ENCODE data around the gene TARP.
"Not testable (repeated sequence)": the region's sequence is repeated elsewhere in the genome, so short reads cannot be mapped to it uniquely, and the experiment has no call there.

The TARP gene

GRCh38 chr7:38280000-38280399 lies 6.6 kb upstream of the TARP start:
- ATAC-seq = no peak
- no peak for TF ChIP-seq CSDC2 (CRISPR knock-in tag; IDR thresholded peaks at IDR 0.05)
- TF ChIP-seq ISL1 (CRISPR knock-in tag; IDR thresholded peaks at IDR 0.05) = peak; percentile 46
- TF ChIP-seq TOX (CRISPR knock-in tag; IDR thresholded peaks at IDR 0.05; ENCODE audit: borderline replicate concordance) = no peak
- TF ChIP-seq PPARA (CRISPR knock-in tag; IDR thresholded peaks at IDR 0.05; ENCODE audit: borderline replicate concordance) = no peak
- TF ChIP-seq CREB5 (CRISPR knock-in tag; IDR thresholded peaks at IDR 0.05; ENCODE audit: low read depth) = no peak

- no peak for TF ChIP-seq ISL1 (CRISPR knock-in tag; IDR thresholded peaks at IDR 0.05)
- TF ChIP-seq ZFP3 (CRISPR knock-in tag; IDR thresholded peaks at IDR 0.05) = no peak
- no peak for ATAC-seq
Measured at GRCh38 chr7:38276096-38276877, 2.9 kb upstream of the TARP start.

DNA sequence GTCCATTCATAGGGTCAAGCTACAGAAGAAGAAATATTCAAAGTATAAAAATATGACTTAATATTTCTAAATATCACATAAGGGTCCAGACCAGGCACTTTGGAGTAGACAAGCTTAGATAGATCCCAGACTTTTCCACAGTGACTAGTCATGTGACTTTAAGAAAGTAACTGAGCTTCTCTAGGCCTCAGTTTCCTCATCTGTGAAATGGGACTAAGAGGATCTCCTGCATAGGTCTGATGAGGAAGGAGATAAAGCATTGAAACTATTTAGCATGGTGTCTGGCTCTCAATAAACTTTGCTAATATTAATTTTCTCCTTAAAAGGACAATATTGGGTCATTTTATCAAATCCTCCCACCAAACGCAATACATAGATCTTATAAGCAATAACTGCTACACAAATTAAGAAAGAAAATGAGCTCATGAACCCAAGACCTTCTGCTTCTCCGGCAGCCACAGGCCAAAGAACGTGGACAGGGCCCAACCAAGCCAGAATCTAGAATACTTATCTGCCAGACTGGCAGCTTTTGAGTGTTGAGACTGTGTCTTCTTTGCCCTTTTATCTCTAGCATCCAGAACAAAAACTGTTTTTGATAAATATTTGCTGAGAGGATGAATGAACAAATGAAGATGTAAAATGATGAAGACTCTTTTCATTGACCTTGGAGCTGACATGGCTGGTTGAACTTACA lies 1.6 kb upstream of the TARP start:
- no peak for TF ChIP-seq ZFP3 (CRISPR knock-in tag; IDR thresholded peaks at IDR 0.05)
- no peak for TF ChIP-seq ZNF8 (CRISPR knock-in tag; IDR thresholded peaks at IDR 0.05)
- no peak for TF ChIP-seq SNAI2 (CRISPR knock-in tag; IDR thresholded peaks at IDR 0.05)
- no peak for TF ChIP-seq ZFP30 (CRISPR knock-in tag; IDR thresholded peaks at IDR 0.05)
- no peak for TF ChIP-seq CSDC2 (CRISPR knock-in tag; IDR thresholded peaks at IDR 0.05)
- ATAC-seq = no peak

DNA sequence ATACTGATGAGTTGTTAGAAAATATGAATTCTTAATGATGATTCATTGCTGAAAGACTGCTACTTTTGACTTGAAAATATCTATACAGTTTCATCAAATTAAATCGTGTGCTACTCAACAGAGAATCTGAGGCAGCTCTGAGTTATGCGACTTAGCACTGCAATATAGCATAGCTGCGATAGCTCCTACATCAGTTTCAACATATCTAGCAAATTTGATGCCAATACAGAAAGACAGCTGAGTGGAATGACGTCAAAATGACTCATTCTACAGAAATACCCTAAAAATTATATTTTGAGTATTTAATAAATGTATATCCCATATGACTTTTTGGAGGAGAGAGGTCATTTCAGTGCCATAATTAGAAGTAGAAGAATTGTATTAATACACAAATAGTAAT lies 1.1 kb upstream of the TARP start:
- peak; percentile 35; the same call in 1 of the 3 replicates for ATAC-seq
- TF ChIP-seq PATZ1 (CRISPR knock-in tag; IDR thresholded peaks at IDR 0.05; ENCODE audit: borderline replicate concordance) = no peak
- TF ChIP-seq ARNTL (CRISPR knock-in tag; IDR thresholded peaks at IDR 0.05; ENCODE audit: borderline replicate concordance, low read depth) = no peak
- TF ChIP-seq ESRRG (CRISPR knock-in tag; IDR thresholded peaks at IDR 0.05) = no peak
- no peak for TF ChIP-seq ZFP30 (CRISPR knock-in tag; IDR thresholded peaks at IDR 0.05)
- TF ChIP-seq, protein P1, sequence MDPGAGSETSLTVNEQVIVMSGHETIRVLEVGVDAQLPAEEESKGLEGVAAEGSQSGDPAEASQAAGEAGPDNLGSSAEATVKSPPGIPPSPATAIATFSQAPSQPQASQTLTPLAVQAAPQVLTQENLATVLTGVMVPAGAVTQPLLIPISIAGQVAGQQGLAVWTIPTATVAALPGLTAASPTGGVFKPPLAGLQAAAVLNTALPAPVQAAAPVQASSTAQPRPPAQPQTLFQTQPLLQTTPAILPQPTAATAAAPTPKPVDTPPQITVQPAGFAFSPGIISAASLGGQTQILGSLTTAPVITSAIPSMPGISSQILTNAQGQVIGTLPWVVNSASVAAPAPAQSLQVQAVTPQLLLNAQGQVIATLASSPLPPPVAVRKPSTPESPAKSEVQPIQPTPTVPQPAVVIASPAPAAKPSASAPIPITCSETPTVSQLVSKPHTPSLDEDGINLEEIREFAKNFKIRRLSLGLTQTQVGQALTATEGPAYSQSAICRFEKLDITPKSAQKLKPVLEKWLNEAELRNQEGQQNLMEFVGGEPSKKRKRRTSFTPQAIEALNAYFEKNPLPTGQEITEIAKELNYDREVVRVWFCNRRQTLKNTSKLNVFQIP (CRISPR knock-in tag; IDR thresholded peaks at IDR 0.05; ENCODE audit: borderline replicate concordance, low read depth) = no peak
- TF ChIP-seq PPARA (CRISPR knock-in tag; IDR thresholded peaks at IDR 0.05; ENCODE audit: borderline replicate concordance) = no peak
- TF ChIP-seq ZFP3 (CRISPR knock-in tag; IDR thresholded peaks at IDR 0.05) = no peak
- no peak for TF ChIP-seq OSR1 (CRISPR knock-in tag; IDR thresholded peaks at IDR 0.05)
- no peak for TF ChIP-seq ZC3H10 (CRISPR knock-in tag; IDR thresholded peaks at IDR 0.05)
- TF ChIP-seq CSDC2 (CRISPR knock-in tag; IDR thresholded peaks at IDR 0.05) = no peak
- TF ChIP-seq TOX (CRISPR knock-in tag; IDR thresholded peaks at IDR 0.05; ENCODE audit: borderline replicate concordance) = no peak
- TF ChIP-seq, protein P2, sequence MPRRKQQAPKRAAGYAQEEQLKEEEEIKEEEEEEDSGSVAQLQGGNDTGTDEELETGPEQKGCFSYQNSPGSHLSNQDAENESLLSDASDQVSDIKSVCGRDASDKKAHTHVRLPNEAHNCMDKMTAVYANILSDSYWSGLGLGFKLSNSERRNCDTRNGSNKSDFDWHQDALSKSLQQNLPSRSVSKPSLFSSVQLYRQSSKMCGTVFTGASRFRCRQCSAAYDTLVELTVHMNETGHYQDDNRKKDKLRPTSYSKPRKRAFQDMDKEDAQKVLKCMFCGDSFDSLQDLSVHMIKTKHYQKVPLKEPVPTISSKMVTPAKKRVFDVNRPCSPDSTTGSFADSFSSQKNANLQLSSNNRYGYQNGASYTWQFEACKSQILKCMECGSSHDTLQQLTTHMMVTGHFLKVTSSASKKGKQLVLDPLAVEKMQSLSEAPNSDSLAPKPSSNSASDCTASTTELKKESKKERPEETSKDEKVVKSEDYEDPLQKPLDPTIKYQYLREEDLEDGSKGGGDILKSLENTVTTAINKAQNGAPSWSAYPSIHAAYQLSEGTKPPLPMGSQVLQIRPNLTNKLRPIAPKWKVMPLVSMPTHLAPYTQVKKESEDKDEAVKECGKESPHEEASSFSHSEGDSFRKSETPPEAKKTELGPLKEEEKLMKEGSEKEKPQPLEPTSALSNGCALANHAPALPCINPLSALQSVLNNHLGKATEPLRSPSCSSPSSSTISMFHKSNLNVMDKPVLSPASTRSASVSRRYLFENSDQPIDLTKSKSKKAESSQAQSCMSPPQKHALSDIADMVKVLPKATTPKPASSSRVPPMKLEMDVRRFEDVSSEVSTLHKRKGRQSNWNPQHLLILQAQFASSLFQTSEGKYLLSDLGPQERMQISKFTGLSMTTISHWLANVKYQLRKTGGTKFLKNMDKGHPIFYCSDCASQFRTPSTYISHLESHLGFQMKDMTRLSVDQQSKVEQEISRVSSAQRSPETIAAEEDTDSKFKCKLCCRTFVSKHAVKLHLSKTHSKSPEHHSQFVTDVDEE (CRISPR knock-in tag; IDR thresholded peaks at IDR 0.05) = no peak
- no peak for TF ChIP-seq TCF4 (CRISPR knock-in tag; IDR thresholded peaks at IDR 0.05; ENCODE audit: borderline replicate concordance)
- no peak for TF ChIP-seq ZNF565 (CRISPR knock-in tag; conservative IDR thresholded peaks at IDR 0.05; ENCODE audit: low read depth)
- TF ChIP-seq BACH2 (CRISPR knock-in tag; IDR thresholded peaks at IDR 0.05; ENCODE audit: borderline replicate concordance) = no peak
- TF ChIP-seq CREB5 (CRISPR knock-in tag; IDR thresholded peaks at IDR 0.05; ENCODE audit: low read depth) = no peak
- no peak for TF ChIP-seq CSRNP3 (CRISPR knock-in tag; IDR thresholded peaks at IDR 0.05)
- no peak for TF ChIP-seq SNAI2 (CRISPR knock-in tag; IDR thresholded peaks at IDR 0.05)
- TF ChIP-seq ISL1 (CRISPR knock-in tag; IDR thresholded peaks at IDR 0.05) = no peak
- no peak for TF ChIP-seq ZNF70 (CRISPR knock-in tag; IDR thresholded peaks at IDR 0.05)

DNA sequence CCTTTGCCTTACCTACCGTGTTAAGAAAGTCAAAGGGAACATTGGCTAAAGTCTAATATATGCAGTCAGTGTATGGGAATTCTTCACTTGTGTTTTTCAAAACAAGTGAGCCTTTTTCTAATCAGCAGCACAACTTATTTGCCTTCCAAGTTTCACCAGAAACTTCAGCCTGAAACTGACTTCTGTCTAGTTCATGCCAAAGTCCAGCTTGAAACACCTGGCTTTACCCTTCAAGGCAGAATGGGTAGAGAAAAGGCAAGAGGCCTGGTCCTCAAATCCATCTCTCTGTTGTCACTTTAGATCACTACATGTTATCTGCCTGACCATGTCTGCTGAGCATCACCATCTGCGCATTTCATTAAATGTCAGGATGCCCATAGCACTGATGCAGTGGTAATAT lies 3.0 kb downstream of the TARP start:
- ATAC-seq = not testable (repeated sequence)

All from SK-N-SH treated with all-trans-retinoic acid at 6 μM for 48 hours (cell line).